Rectal smooth muscle tissue (tissue), 1 donor: Measurements from ENCODE around the gene DPP8.
"Not testable (repeated sequence)": the region's sequence is repeated elsewhere in the genome, so short reads cannot be mapped to it uniquely, and the experiment has no call there.

Experiments used
- H3K27ac ChIP-seq: one replicate; pipeline ENCODE4 v1.7.0; 2013; ENCODE audit warnings: low read depth, low read length, inconsistent platforms
- H3K27me3 ChIP-seq: one replicate; pipeline ENCODE4 v1.7.0; 2013; ENCODE audit warnings: low read length; ENCODE audit not compliant: control insufficient read depth, insufficient read depth
- H3K36me3 ChIP-seq: one replicate; pipeline ENCODE4 v1.7.0; 2013; ENCODE audit warnings: low read length; ENCODE audit not compliant: control insufficient read depth, insufficient read depth
- H3K4me1 ChIP-seq: one replicate; pipeline ENCODE4 v1.7.0; 2013; ENCODE audit warnings: low read length; ENCODE audit not compliant: control insufficient read depth, insufficient read depth
- H3K4me3 ChIP-seq: one replicate; pipeline ENCODE4 v1.7.0; 2013; ENCODE audit warnings: low read length
- H3K9ac ChIP-seq: one replicate; pipeline ENCODE4 v1.7.0; 2013; ENCODE audit warnings: low read length

DPP8 gene

GRCh38 chr15:65516997-65517865 is at the start of gene DPP8:
DPP8 (minus strand) TSS chr15:65517689; CDS start chr15:65512553, 5,136 bp downstream.
- peaks cover 8% of the 10 kb centered on the region for H3K36me3 ChIP-seq
- H3K4me1 ChIP-seq = peaks cover 10% of the 10 kb centered on the region
- H3K4me3 ChIP-seq = peak within 1 kb of the TSS; percentile 99
- peak within 1 kb of the TSS; percentile 74 for H3K9ac ChIP-seq
- peak within 1 kb of the TSS; percentile 82 for H3K27ac ChIP-seq
- no peaks in the 10 kb centered on the region for H3K27me3 ChIP-seq

GRCh38 chr15:65561934-65562333 is 44.4 kb upstream of the DPP8 start:
- Histone ChIP-seq H3K4me3 (no peak overlapping the region), H3K36me3 (peaks cover 6% of the 10 kb centered on the region), H3K4me1 (no peaks in the 10 kb centered on the region), H3K27me3 (no peaks in the 10 kb centered on the region), H3K27ac (no peak overlapping the region), H3K9ac (no peak overlapping the region)

- H3K36me3 ChIP-seq = peaks cover 5% of the 10 kb centered on the region
- H3K4me3 ChIP-seq = no peak overlapping the region
- no peak overlapping the region for H3K27ac ChIP-seq
- no peaks in the 10 kb centered on the region for H3K4me1 ChIP-seq
- H3K27me3 ChIP-seq = no peaks in the 10 kb centered on the region
- no peak overlapping the region for H3K9ac ChIP-seq
These were observed 42.5 kb upstream of the DPP8 start for GRCh38 chr15:65559941-65560340.

GRCh38 chr15:65558997-65559760 is 41.7 kb upstream of the DPP8 start:
- Histone ChIP-seq H3K9ac (no peak overlapping the region), H3K4me1 (no peaks in the 10 kb centered on the region), H3K36me3 (peaks cover 5% of the 10 kb centered on the region), H3K27ac (no peak overlapping the region), H3K27me3 (no peaks in the 10 kb centered on the region), H3K4me3 (no peak overlapping the region)

- H3K27ac ChIP-seq = no peak overlapping the region
- H3K4me1 ChIP-seq = no peaks in the 10 kb centered on the region
- H3K36me3 ChIP-seq = peaks cover 2% of the 10 kb centered on the region
- H3K27me3 ChIP-seq = no peaks in the 10 kb centered on the region
- no peak overlapping the region for H3K9ac ChIP-seq
- H3K4me3 ChIP-seq = no peak overlapping the region
These were observed 40.8 kb upstream of the DPP8 start for GRCh38 chr15:65558336-65558735.

GRCh38 chr15:65556622-65557021 is 39.1 kb upstream of the DPP8 start:
- no peak overlapping the region for H3K27ac ChIP-seq
- no peak overlapping the region for H3K4me3 ChIP-seq
- no peak overlapping the region for H3K9ac ChIP-seq
- peaks cover 2% of the 10 kb centered on the region for H3K36me3 ChIP-seq
- no peaks in the 10 kb centered on the region for H3K27me3 ChIP-seq
- H3K4me1 ChIP-seq = no peaks in the 10 kb centered on the region

- no peaks in the 10 kb centered on the region for H3K27me3 ChIP-seq
- no peaks in the 10 kb centered on the region for H3K4me1 ChIP-seq
- H3K36me3 ChIP-seq = peaks cover 2% of the 10 kb centered on the region
- no peak overlapping the region for H3K27ac ChIP-seq
- no peak overlapping the region for H3K9ac ChIP-seq
- H3K4me3 ChIP-seq = no peak overlapping the region
These were observed 36.2 kb upstream of the DPP8 start for GRCh38 chr15:65553691-65554090.

GRCh38 chr15:65552851-65553250 is 35.4 kb upstream of the DPP8 start:
- not testable (repeated sequence) for H3K27ac ChIP-seq, H3K27me3 ChIP-seq, H3K4me1 ChIP-seq, H3K4me3 ChIP-seq, H3K9ac ChIP-seq, H3K36me3 ChIP-seq

- H3K9ac ChIP-seq = no peak overlapping the region
These were observed 33.7 kb upstream of the DPP8 start for GRCh38 chr15:65551183-65551582.

GRCh38 chr15:65550681-65551098 is 33.2 kb upstream of the DPP8 start:
- Histone ChIP-seq H3K27ac (no peak overlapping the region), H3K36me3 (no peaks in the 10 kb centered on the region), H3K27me3 (no peaks in the 10 kb centered on the region), H3K9ac (no peak overlapping the region), H3K4me3 (no peak overlapping the region), H3K4me1 (no peaks in the 10 kb centered on the region)

More at GRCh38 chr15:65551183-65551582, 33.7 kb upstream of the DPP8 start:
- H3K27ac ChIP-seq = no peak overlapping the region
- H3K36me3 ChIP-seq = no peaks in the 10 kb centered on the region
- no peaks in the 10 kb centered on the region for H3K27me3 ChIP-seq
- no peak overlapping the region for H3K4me3 ChIP-seq
- H3K4me1 ChIP-seq = no peaks in the 10 kb centered on the region

- H3K9ac ChIP-seq, H3K27me3 ChIP-seq, H3K4me1 ChIP-seq, H3K27ac ChIP-seq, H3K4me3 ChIP-seq, H3K36me3 ChIP-seq: not testable (repeated sequence)
These were observed 31.8 kb upstream of the DPP8 start for GRCh38 chr15:65549288-65549687.

GRCh38 chr15:65547841-65548240 is 30.4 kb upstream of the DPP8 start:
- Histone ChIP-seq H3K9ac (no peak overlapping the region), H3K27me3 (no peaks in the 10 kb centered on the region), H3K4me3 (no peak overlapping the region), H3K4me1 (no peaks in the 10 kb centered on the region), H3K27ac (no peak overlapping the region), H3K36me3 (no peaks in the 10 kb centered on the region)
